Thoracic aorta (tissue), 2 donors: ENCODE data around the gene MVD. TPM values are rescaled to one million over a fixed set of nuclear protein-coding genes. Genes with fewer than 3 reads are reported as not detected.
A peak's percentile ranks its signal among the peaks of the same experiment; 100 is the strongest.

Source experiments
- ATAC-seq: fragments of 150-250 bp; one replicate; pipeline ENCODE4 v1.8.0; 2017; ENCODE audit warnings: low read depth; ENCODE audit not compliant: insufficient number of reproducible peaks, low FRiP score
- DNase-seq: peaks from one replicate; pipeline ENCODE4 v3.0.0-alpha.2; 2020; ENCODE audit warnings: low spot score
- H3K27ac ChIP-seq, 2 donors: fragments of 200-600 bp; sonication (generic); 1 replicate in 1 of 2; 2 replicates in 1 of 2; pipeline ENCODE4 v1.5.1; 2016; ENCODE audit warnings: mild to moderate bottlenecking in 2 of 2, moderate library complexity in 2 of 2
- H3K27me3 ChIP-seq: fragments of 200-600 bp; sonication (generic); replicated peaks from 2 replicates; pipeline ENCODE4 v1.6.0; 2016; ENCODE audit warnings: mild to moderate bottlenecking; ENCODE audit not compliant: insufficient read depth
- H3K36me3 ChIP-seq: fragments of 200-600 bp; sonication (generic); one replicate; pipeline ENCODE4 v1.5.1; 2016
- H3K4me1 ChIP-seq, 2 donors: fragments of 200-600 bp; sonication (generic); 1 replicate in 1 of 2; 2 replicates in 1 of 2; pipeline versions ENCODE4 v1.5.1 to v1.6.0; 2016; ENCODE audit warnings: low read depth in 2 of 2, mild to moderate bottlenecking in 1 of 2; ENCODE audit not compliant: control insufficient read depth in 1 of 2
- H3K4me3 ChIP-seq: fragments of 200-600 bp; sonication (generic); 2 replicates; pipeline ENCODE4 v1.5.1; 2016; ENCODE audit warnings: mild to moderate bottlenecking
- H3K9me3 ChIP-seq: fragments of 200-600 bp; sonication (generic); 2 replicates; pipeline ENCODE4 v1.5.1; 2016
- total RNA-seq, 2 donors: library from RNA; depleted of rRNA; stranded (reverse); fragments of >200 nt; gene quantifications; one replicate each; pipeline versions ENCODE4 v1.1.0 to v1.2.3, GENCODE V29; 2016
- TF ChIP-seq, protein P1 (sequence below): fragments of 200-600 bp; sonication (generic); IDR thresholded peaks from one replicate; pipeline ENCODE4 v1.5.1; 2019; ENCODE audit warnings: antibody characterized with exemption

Gene MVD, protein sequence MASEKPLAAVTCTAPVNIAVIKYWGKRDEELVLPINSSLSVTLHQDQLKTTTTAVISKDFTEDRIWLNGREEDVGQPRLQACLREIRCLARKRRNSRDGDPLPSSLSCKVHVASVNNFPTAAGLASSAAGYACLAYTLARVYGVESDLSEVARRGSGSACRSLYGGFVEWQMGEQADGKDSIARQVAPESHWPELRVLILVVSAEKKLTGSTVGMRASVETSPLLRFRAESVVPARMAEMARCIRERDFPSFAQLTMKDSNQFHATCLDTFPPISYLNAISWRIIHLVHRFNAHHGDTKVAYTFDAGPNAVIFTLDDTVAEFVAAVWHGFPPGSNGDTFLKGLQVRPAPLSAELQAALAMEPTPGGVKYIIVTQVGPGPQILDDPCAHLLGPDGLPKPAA
- total RNA-seq: 10 to 100 TPM; 22.4 to 38.9 TPM

DNA sequence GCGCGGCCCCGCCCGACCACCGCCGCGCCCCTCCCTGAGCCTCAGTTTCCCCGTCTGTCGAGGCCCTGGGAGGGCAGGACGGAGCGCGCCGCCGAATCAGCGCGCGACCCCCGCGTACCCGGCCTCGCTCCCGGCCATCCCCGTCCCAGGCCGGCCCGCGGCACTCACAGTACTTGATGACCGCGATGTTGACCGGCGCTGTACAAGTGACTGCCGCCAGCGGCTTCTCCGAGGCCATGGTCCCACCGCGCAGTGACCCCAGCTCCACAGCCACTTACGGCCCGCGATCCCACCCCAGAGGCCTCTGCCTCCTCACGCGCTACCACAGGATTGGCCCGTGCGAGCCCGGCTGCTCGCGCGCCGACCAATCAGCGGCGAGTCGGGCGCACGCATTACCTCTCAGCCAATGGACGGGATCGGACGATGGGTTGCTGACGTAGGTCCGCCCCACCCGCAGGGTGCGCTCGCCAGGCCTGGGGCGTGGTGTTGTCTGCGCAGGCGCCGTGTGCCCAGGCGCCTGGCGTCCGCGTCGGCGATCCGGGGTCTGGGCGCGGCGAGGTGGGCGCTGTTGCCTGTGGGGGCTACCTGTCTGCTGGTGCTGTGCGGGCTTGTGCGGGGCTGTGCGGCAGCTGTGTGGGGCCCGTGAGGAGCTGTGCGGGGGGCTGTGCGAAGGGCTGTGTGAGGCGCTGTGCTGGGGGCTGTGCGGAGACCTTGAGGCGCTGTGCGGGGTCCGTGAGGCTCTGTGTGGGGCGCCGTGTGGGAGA lies at the start of gene MVD:
MVD (minus strand) TSS at position 249 of the 764 bp plus-strand sequence; CDS start at position 238, 11 bp downstream.
- no peaks in the 10 kb centered on the region for H3K36me3 ChIP-seq
- H3K9me3 ChIP-seq: no peaks in the 10 kb centered on the region
- DNase-seq: peak; percentile 83
- peak within 1 kb of the TSS; percentile 97 for H3K4me3 ChIP-seq
- no peaks in the 10 kb centered on the region for H3K27me3 ChIP-seq
- peak; percentile 97 for ATAC-seq
- TF ChIP-seq, protein P1, sequence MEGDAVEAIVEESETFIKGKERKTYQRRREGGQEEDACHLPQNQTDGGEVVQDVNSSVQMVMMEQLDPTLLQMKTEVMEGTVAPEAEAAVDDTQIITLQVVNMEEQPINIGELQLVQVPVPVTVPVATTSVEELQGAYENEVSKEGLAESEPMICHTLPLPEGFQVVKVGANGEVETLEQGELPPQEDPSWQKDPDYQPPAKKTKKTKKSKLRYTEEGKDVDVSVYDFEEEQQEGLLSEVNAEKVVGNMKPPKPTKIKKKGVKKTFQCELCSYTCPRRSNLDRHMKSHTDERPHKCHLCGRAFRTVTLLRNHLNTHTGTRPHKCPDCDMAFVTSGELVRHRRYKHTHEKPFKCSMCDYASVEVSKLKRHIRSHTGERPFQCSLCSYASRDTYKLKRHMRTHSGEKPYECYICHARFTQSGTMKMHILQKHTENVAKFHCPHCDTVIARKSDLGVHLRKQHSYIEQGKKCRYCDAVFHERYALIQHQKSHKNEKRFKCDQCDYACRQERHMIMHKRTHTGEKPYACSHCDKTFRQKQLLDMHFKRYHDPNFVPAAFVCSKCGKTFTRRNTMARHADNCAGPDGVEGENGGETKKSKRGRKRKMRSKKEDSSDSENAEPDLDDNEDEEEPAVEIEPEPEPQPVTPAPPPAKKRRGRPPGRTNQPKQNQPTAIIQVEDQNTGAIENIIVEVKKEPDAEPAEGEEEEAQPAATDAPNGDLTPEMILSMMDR: no peak
- H3K27ac ChIP-seq: peak within 1 kb of the TSS; percentile 70 to 73
- peaks cover 4 to 14% of the 10 kb centered on the region in 2 donors for H3K4me1 ChIP-seq

DNA sequence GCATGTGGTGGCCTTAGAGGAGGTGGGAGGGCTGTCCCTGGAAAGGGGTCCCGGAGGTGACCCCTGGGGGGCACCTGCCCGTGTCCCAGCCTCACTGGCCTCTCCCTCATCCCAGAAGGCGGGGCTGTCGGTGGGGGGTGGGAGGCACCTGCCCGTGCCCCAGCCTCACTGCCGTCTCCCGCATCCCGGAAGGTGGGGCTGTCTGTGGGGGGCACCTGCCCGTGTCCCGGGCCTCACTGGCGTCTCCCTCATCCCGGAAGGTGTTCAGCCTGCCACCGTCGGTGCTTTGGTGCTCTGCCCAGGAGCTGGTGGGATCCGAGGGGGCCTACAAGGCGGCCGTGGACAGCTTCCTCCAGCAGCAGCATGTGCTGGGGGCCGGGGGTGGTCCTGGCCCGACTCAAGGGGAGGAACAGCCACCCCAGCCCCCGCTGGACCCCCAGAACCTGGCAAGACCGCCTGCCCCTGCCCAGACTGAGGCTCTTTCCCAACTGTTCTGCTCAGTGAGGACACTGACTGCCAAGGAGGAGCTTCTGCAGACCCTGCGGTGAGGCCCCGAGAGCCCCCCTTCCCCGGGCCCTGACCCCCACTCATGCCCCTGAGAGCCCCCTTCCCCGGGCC lies 49.6 kb upstream of the MVD start:
- DNase-seq: no peak
- no peak overlapping the region for H3K4me3 ChIP-seq
- no peaks in the 10 kb centered on the region for H3K9me3 ChIP-seq
- H3K36me3 ChIP-seq: peaks cover 19% of the 10 kb centered on the region
- TF ChIP-seq, protein P1: no peak
- ATAC-seq: no peak
- no peaks in the 10 kb centered on the region for H3K27me3 ChIP-seq
- H3K27ac ChIP-seq: no peak overlapping the region
- peaks cover 0 to 3% of the 10 kb centered on the region in 2 donors for H3K4me1 ChIP-seq

DNA sequence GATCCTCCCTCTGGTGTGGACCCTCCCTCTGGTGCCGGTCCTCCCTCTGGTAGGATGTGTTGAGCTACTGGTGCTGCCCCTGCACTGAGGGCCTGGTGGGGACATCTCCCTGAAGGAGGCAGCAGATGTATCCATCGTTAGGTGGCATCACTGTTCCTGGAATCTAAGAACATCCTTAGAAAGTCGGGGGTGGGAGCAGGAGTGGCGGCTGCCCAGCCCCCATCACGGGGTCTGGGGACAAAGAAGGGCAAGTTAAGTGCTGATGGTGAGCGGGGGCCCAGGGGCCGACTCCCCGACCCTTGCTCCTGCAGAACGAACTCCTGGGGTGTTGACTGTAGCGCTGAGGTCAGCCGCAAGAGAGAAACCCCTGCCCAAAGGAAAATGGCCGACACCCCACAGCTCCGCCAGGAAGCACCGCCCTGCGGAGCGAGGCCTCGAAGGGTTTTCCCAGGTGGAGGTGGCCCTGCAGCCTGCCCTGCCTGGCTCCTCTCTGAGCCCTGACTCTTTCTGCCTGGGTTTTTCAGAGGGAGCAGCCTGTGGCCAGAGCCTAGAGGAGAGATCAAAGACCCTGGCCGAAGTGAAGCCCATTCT lies 49.0 kb upstream of the MVD start:
- Histone ChIP-seq H3K36me3 (peaks cover 14% of the 10 kb centered on the region), H3K27ac (no peak overlapping the region), H3K4me3 (no peak overlapping the region), H3K9me3 (no peaks in the 10 kb centered on the region), H3K4me1 (peaks cover 6 to 10% of the 10 kb centered on the region in 2 donors), H3K27me3 (no peaks in the 10 kb centered on the region)
- ATAC-seq (no peak), DNase-seq (no peak)
- TF ChIP-seq, protein P1: no peak

DNA sequence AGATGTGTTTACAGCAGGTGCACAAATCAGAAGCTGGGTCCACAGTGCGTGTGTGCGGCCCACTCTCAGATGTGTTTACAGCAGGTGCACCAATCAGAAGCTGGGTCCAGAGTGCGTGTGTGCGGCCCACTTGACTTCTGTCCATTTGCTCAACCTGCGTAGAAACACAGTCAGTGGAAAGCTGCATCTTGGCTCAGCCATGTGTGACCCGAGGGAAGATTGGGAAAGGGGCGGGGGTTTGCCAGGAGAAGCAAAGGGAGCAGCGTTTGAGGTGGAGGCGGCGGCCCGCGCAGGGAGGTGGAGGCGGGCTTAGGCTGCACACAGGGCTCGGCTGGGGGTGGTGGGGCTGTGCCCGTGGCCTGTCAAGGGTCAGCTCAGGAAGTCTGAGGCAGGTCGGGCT lies 47.7 kb upstream of the MVD start:
- H3K36me3 ChIP-seq: peaks cover 3% of the 10 kb centered on the region
- no peak overlapping the region for H3K27ac ChIP-seq
- H3K9me3 ChIP-seq: no peaks in the 10 kb centered on the region
- ATAC-seq: no peak
- TF ChIP-seq, protein P1: no peak
- H3K4me1 ChIP-seq: peaks cover 6 to 14% of the 10 kb centered on the region in 2 donors
- H3K4me3 ChIP-seq: no peak overlapping the region
- H3K27me3 ChIP-seq: no peaks in the 10 kb centered on the region
- no peak for DNase-seq
